WTC11 (cell line): ENCODE data around the gene KRTAP4-2. TPM values are rescaled to one million over a fixed set of nuclear protein-coding genes. Genes with fewer than 3 reads are reported as not detected.

ENCODE experiments used
- ATAC-seq: fragments of 200-7000 bp; cut with Tn5 transposase; 2 replicates; pipeline ENCODE4 v1.10.0; 2021; ENCODE audit warnings: mild to moderate bottlenecking, moderate library complexity
- CTCF ChIA-PET: fragments of 300-600 bp; sonication (Branson Sonifier 250); formaldehyde crosslinking; loops from one replicate; lab custom pipeline; 2021; ENCODE audit warnings: antibody characterized with exemption; lab: Charles Lee
- POLR2A ChIA-PET: fragments of 350-600 bp; sonication (Branson Sonifier 250); formaldehyde crosslinking; loops from one replicate; lab custom pipeline; 2021; ENCODE audit warnings: antibody characterized with exemption; lab: Charles Lee
- DNase-seq: peaks from one replicate; pipeline ENCODE4 v3.0.0; 2021; ENCODE audit warnings: low spot score
- H3K27ac Mint-ChIP-seq: 2 replicates; pipeline ENCODE4 v1.8.0; 2021; ENCODE audit warnings: mixed read lengths
- H3K27me3 Mint-ChIP-seq: 2 replicates; pipeline ENCODE4 v1.8.0; 2021; ENCODE audit warnings: low read depth, mild to moderate bottlenecking, moderate library complexity, mixed read lengths
- H3K36me3 Mint-ChIP-seq: 2 replicates; pipeline ENCODE4 v1.8.0; 2021; ENCODE audit warnings: mixed read lengths
- H3K4me1 Mint-ChIP-seq: 2 replicates; pipeline ENCODE4 v1.8.0; 2022; ENCODE audit warnings: mixed read lengths
- H3K4me3 Mint-ChIP-seq: 2 replicates; pipeline ENCODE4 v1.8.0; 2021; ENCODE audit warnings: mild to moderate bottlenecking, moderate library complexity, mixed read lengths
- H3K9me3 Mint-ChIP-seq: 2 replicates; pipeline ENCODE4 v1.8.0; 2021; ENCODE audit warnings: mixed read lengths
- AR ChIP-seq: fragments of 250-450 bp; sonication (Bioruptor Pico); IDR thresholded peaks from 2 replicates; pipeline ENCODE4 v1.9.0; 2021; ENCODE audit warnings: mild to moderate bottlenecking
- ERG ChIP-seq: fragments of 250-450 bp; sonication (Bioruptor Pico); IDR thresholded peaks from 2 replicates; pipeline ENCODE4 v1.8.0; 2021; ENCODE audit warnings: mild to moderate bottlenecking
- ETV6 ChIP-seq: sonication (generic); formaldehyde crosslinking; IDR thresholded peaks from 2 replicates; pipeline ENCODE4 v1.8.1; 2022; ENCODE audit warnings: mild to moderate bottlenecking, missing genetic modification reagents
- FOXJ3 ChIP-seq: sonication (generic); formaldehyde crosslinking; IDR thresholded peaks from 2 replicates; pipeline ENCODE4 v1.9.0; 2021; ENCODE audit warnings: missing genetic modification reagents, mild to moderate bottlenecking, borderline replicate concordance
- GABPB1 ChIP-seq: sonication (generic); formaldehyde crosslinking; IDR thresholded peaks from 2 replicates; pipeline ENCODE4 v1.8.1; 2023; ENCODE audit warnings: mild to moderate bottlenecking, missing genetic modification reagents
- IRF1 ChIP-seq: sonication (generic); formaldehyde crosslinking; IDR thresholded peaks from 2 replicates; pipeline ENCODE4 v1.8.0; 2023; ENCODE audit warnings: missing genetic modification reagents
- IRF2 ChIP-seq: sonication (generic); formaldehyde crosslinking; IDR thresholded peaks from 2 replicates; pipeline ENCODE4 v1.8.0; 2022; ENCODE audit warnings: low read depth, missing genetic modification reagents, borderline replicate concordance
- MLX ChIP-seq: sonication (generic); formaldehyde crosslinking; IDR thresholded peaks from 2 replicates; pipeline ENCODE4 v1.8.1; 2023; ENCODE audit warnings: mild to moderate bottlenecking, missing genetic modification reagents, moderate library complexity
- NR2C2 ChIP-seq: sonication (generic); formaldehyde crosslinking; IDR thresholded peaks from 2 replicates; pipeline ENCODE4 v1.8.0; 2022; ENCODE audit warnings: mild to moderate bottlenecking, missing genetic modification reagents
- PRDM15 ChIP-seq: sonication (generic); formaldehyde crosslinking; IDR thresholded peaks from 2 replicates; pipeline ENCODE4 v1.8.0; 2022; ENCODE audit warnings: missing genetic modification reagents
- PRRX2 ChIP-seq: fragments of 250-450 bp; sonication (Bioruptor Pico); IDR thresholded peaks from 2 replicates; pipeline ENCODE4 v1.8.0; 2021; ENCODE audit warnings: mild to moderate bottlenecking
- TEAD4 ChIP-seq: sonication (generic); formaldehyde crosslinking; IDR thresholded peaks from 2 replicates; pipeline ENCODE4 v1.8.0; 2022; ENCODE audit warnings: mild to moderate bottlenecking, missing genetic modification reagents
- USF1 ChIP-seq: sonication (generic); formaldehyde crosslinking; IDR thresholded peaks from 2 replicates; pipeline ENCODE4 v1.8.0; 2022; ENCODE audit warnings: mild to moderate bottlenecking, missing genetic modification reagents
- ZNF263 ChIP-seq: sonication (generic); formaldehyde crosslinking; IDR thresholded peaks from 2 replicates; pipeline ENCODE4 v1.8.1; 2022; ENCODE audit warnings: low read depth, mild to moderate bottlenecking, moderate library complexity, missing genetic modification reagents
- ZNF317 ChIP-seq: sonication (generic); formaldehyde crosslinking; IDR thresholded peaks from 2 replicates; pipeline ENCODE4 v1.8.1; 2023; ENCODE audit warnings: low read depth, mild to moderate bottlenecking, moderate library complexity, missing genetic modification reagents, borderline replicate concordance
- ZNF396 ChIP-seq: fragments of 250-450 bp; sonication (Bioruptor Pico); IDR thresholded peaks from 2 replicates; pipeline ENCODE4 v1.8.0; 2021; ENCODE audit warnings: mild to moderate bottlenecking, moderate library complexity, borderline replicate concordance
- ZNF423 ChIP-seq: fragments of 250-450 bp; sonication (Bioruptor Pico); IDR thresholded peaks from 2 replicates; pipeline ENCODE4 v2.1.2; 2022; ENCODE audit warnings: mild to moderate bottlenecking, moderate library complexity
- ZNF512 ChIP-seq: sonication (generic); formaldehyde crosslinking; IDR thresholded peaks from 2 replicates; pipeline ENCODE4 v1.8.1; 2022; ENCODE audit warnings: missing genetic modification reagents, borderline replicate concordance
- ZNF671 ChIP-seq: fragments of 250-450 bp; sonication (Bioruptor Pico); IDR thresholded peaks from 2 replicates; pipeline ENCODE4 v1.8.0; 2021; ENCODE audit warnings: mild to moderate bottlenecking
- total RNA-seq: library from RNA; stranded (reverse); gene quantifications from 3 replicates; pipeline ENCODE4 v1.2.3, GENCODE V29; 2021

The KRTAP4-2 gene
- total RNA-seq, 1 experiment from 2014 or later = not detected

GRCh38 chr17:41145261-41145660 lies 32.8 kb downstream of the KRTAP4-2 start:
- peaks cover 8% of the 10 kb centered on the region; the same call in 1 of the 2 replicates for H3K4me1 Mint-ChIP-seq
- peaks cover 44% of the 10 kb centered on the region for H3K9me3 Mint-ChIP-seq
- H3K27ac Mint-ChIP-seq = no peak overlapping the region
- H3K27me3 Mint-ChIP-seq = peaks cover 3% of the 10 kb centered on the region; the same call in 1 of the 2 replicates
- TF ChIP-seq TEAD4 (CRISPR knock-in tag) (no peak), ZNF396 (CRISPR knock-in tag) (no peak), ZNF423 (CRISPR knock-in tag) (no peak), ETV6 (CRISPR knock-in tag) (no peak), ZNF263 (CRISPR knock-in tag) (no peak), IRF2 (no peak), IRF1 (no peak)
- no peak overlapping the region for H3K4me3 Mint-ChIP-seq
- ATAC-seq (no peak), DNase-seq (no peak)
- H3K36me3 Mint-ChIP-seq = peaks cover 27% of the 10 kb centered on the region
- POLR2A ChIA-PET = no interaction called here
- CTCF ChIA-PET = no interaction called here

- no peak overlapping the region for H3K27ac Mint-ChIP-seq
- H3K9me3 Mint-ChIP-seq = peaks cover 44% of the 10 kb centered on the region
- POLR2A ChIA-PET = no interaction called here
Observed at GRCh38 chr17:41144846-41145245, 33.2 kb downstream of the KRTAP4-2 start.

GRCh38 chr17:41141361-41141760 lies 36.7 kb downstream of the KRTAP4-2 start:
- Mint-ChIP-seq H3K27me3 (peaks cover 5% of the 10 kb centered on the region), H3K4me3 (no peak overlapping the region), H3K27ac (no peak overlapping the region), H3K36me3 (peaks cover 30% of the 10 kb centered on the region), H3K4me1 (no peaks in the 10 kb centered on the region), H3K9me3 (peaks cover 65% of the 10 kb centered on the region)
- ChIA-PET POLR2A (no interaction called here), CTCF (no interaction called here)
- ATAC-seq = no peak
- no peak for DNase-seq
- TF ChIP-seq IRF2 (no peak), PRRX2 (CRISPR knock-in tag) (no peak), FOXJ3 (CRISPR knock-in tag) (no peak), PRDM15 (CRISPR knock-in tag) (no peak), NR2C2 (CRISPR knock-in tag) (no peak), MLX (no peak), ZNF317 (no peak), ZNF671 (CRISPR knock-in tag) (no peak), GABPB1 (CRISPR knock-in tag) (no peak), ZNF512 (CRISPR knock-in tag) (no peak), ERG (CRISPR knock-in tag) (no peak), ZNF423 (CRISPR knock-in tag) (no peak), AR (CRISPR knock-in tag) (no peak)

More at GRCh38 chr17:41144846-41145245, 33.2 kb downstream of the KRTAP4-2 start:
- Mint-ChIP-seq H3K4me3 (no peak overlapping the region), H3K27me3 (peaks cover 3% of the 10 kb centered on the region; the same call in 1 of the 2 replicates), H3K4me1 (peaks cover 8% of the 10 kb centered on the region; the same call in 1 of the 2 replicates), H3K36me3 (peaks cover 27% of the 10 kb centered on the region)
- TF ChIP-seq PRRX2 (CRISPR knock-in tag) (no peak), USF1 (CRISPR knock-in tag) (no peak)
- CTCF ChIA-PET = no interaction called here
- ATAC-seq = no peak
- DNase-seq = no peak
